ENCODE data around the gene SHROOM4. TPM values are rescaled to one million over a fixed set of nuclear protein-coding genes. Genes with fewer than 3 reads are reported as not detected.

Gene SHROOM4
- total RNA-seq, 1 donor from 2014 or later: 35.8 TPM

- no peak for TF ChIP-seq CTCF (IDR thresholded peaks at IDR 0.05; ENCODE audit: unreplicated experiment)
- no peak for DNase-seq (ENCODE audit: low spot score)
- Mint-ChIP-seq H3K27ac (ENCODE audit: unreplicated experiment) (no peak overlapping the region), H3K36me3 (ENCODE audit: low read depth, unreplicated experiment) (no peaks in the 10 kb centered on the region), H3K4me1 (ENCODE audit: unreplicated experiment) (no peaks in the 10 kb centered on the region), H3K27me3 (ENCODE audit: unreplicated experiment) (no peaks in the 10 kb centered on the region), H3K9me3 (ENCODE audit: unreplicated experiment) (no peaks in the 10 kb centered on the region), H3K4me3 (ENCODE audit: unreplicated experiment) (no peak overlapping the region)
These were observed 106.6 kb downstream of the SHROOM4 start for GRCh38 chrX:50707405-50707804.

GRCh38 chrX:50705042-50705441 lies 109.0 kb downstream of the SHROOM4 start:
- Mint-ChIP-seq H3K27ac (ENCODE audit: unreplicated experiment) (no peak overlapping the region), H3K4me3 (ENCODE audit: unreplicated experiment) (no peak overlapping the region), H3K27me3 (ENCODE audit: unreplicated experiment) (no peaks in the 10 kb centered on the region), H3K9me3 (ENCODE audit: unreplicated experiment) (no peaks in the 10 kb centered on the region), H3K36me3 (ENCODE audit: low read depth, unreplicated experiment) (no peaks in the 10 kb centered on the region), H3K4me1 (ENCODE audit: unreplicated experiment) (no peaks in the 10 kb centered on the region)
- DNase-seq (ENCODE audit: low spot score): no peak
- no peak for TF ChIP-seq CTCF (IDR thresholded peaks at IDR 0.05; ENCODE audit: unreplicated experiment)

DNA sequence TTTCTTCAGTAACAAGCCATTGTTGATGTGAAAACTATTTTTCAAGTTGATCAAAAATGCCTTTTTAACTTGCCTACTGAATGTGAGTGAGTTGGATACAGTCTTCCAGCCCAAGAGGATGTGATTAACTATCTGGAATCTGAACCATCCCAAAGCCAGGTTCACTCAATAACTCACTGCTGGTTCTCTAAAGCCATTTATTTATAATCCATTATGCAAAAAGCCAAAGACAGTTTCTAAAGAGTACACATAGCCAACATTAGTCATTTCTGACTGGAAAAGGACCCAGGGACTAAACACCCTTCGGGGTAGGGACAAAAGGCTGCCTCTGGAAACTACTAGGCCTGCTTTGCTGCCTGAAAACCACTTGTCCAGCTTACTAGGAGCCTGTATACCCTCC lies 109.6 kb downstream of the SHROOM4 start:
- Mint-ChIP-seq H3K4me3 (ENCODE audit: unreplicated experiment) (no peak overlapping the region), H3K27ac (ENCODE audit: unreplicated experiment) (no peak overlapping the region), H3K4me1 (ENCODE audit: unreplicated experiment) (no peaks in the 10 kb centered on the region), H3K9me3 (ENCODE audit: unreplicated experiment) (no peaks in the 10 kb centered on the region), H3K36me3 (ENCODE audit: low read depth, unreplicated experiment) (no peaks in the 10 kb centered on the region), H3K27me3 (ENCODE audit: unreplicated experiment) (no peaks in the 10 kb centered on the region)
- no peak for TF ChIP-seq CTCF (IDR thresholded peaks at IDR 0.05; ENCODE audit: unreplicated experiment)
- DNase-seq (ENCODE audit: low spot score): no peak

- H3K27ac Mint-ChIP-seq (ENCODE audit: unreplicated experiment): no peak overlapping the region
- no peak overlapping the region for H3K4me3 Mint-ChIP-seq (ENCODE audit: unreplicated experiment)
- H3K27me3 Mint-ChIP-seq (ENCODE audit: unreplicated experiment): no peaks in the 10 kb centered on the region
- H3K4me1 Mint-ChIP-seq (ENCODE audit: unreplicated experiment): peaks cover 16% of the 10 kb centered on the region
- no peak for DNase-seq (ENCODE audit: low spot score)
- no peaks in the 10 kb centered on the region for H3K36me3 Mint-ChIP-seq (ENCODE audit: low read depth, unreplicated experiment)
- no peak for TF ChIP-seq CTCF (IDR thresholded peaks at IDR 0.05; ENCODE audit: unreplicated experiment)
- no peaks in the 10 kb centered on the region for H3K9me3 Mint-ChIP-seq (ENCODE audit: unreplicated experiment)
These were observed 113.1 kb downstream of the SHROOM4 start for GRCh38 chrX:50700921-50701320.

- no peak for TF ChIP-seq CTCF (IDR thresholded peaks at IDR 0.05; ENCODE audit: unreplicated experiment)
- H3K36me3 Mint-ChIP-seq (ENCODE audit: low read depth, unreplicated experiment): peaks cover 4% of the 10 kb centered on the region
- H3K9me3 Mint-ChIP-seq (ENCODE audit: unreplicated experiment): no peaks in the 10 kb centered on the region
- no peak overlapping the region for H3K4me3 Mint-ChIP-seq (ENCODE audit: unreplicated experiment)
- no peaks in the 10 kb centered on the region for H3K27me3 Mint-ChIP-seq (ENCODE audit: unreplicated experiment)
- no peak overlapping the region for H3K27ac Mint-ChIP-seq (ENCODE audit: unreplicated experiment)
- H3K4me1 Mint-ChIP-seq (ENCODE audit: unreplicated experiment): peaks cover 16% of the 10 kb centered on the region
- no peak for DNase-seq (ENCODE audit: low spot score)
These were observed 115.0 kb downstream of the SHROOM4 start for GRCh38 chrX:50698944-50699343.
